OCI-M2 (cell line): ENCODE measurements around the gene RAPGEF6.
"Not testable (repeated sequence)": the region's sequence is repeated elsewhere in the genome, so short reads cannot be mapped to it uniquely, and the experiment has no call there.

Experiments used
- DNase-seq: peaks from one replicate; lab custom pipeline; 2025; ENCODE audit not compliant: unreplicated experiment; lab: John Stamatoyannopoulos, UW

RAPGEF6 gene

GRCh38 chr5:131505237-131505908 lies 129.7 kb downstream of the RAPGEF6 start:
- DNase-seq = no peak

- no peak for DNase-seq
These were observed 138.7 kb downstream of the RAPGEF6 start for GRCh38 chr5:131496400-131496713.

- no peak for DNase-seq
These were observed 139.3 kb downstream of the RAPGEF6 start for GRCh38 chr5:131495536-131496399.

- no peak for DNase-seq
These were observed 143.3 kb downstream of the RAPGEF6 start for GRCh38 chr5:131491749-131492148.

GRCh38 chr5:131488463-131488862 lies 146.6 kb downstream of the RAPGEF6 start:
- DNase-seq = no peak

- DNase-seq = not testable (repeated sequence)
These were observed 147.7 kb downstream of the RAPGEF6 start for GRCh38 chr5:131487371-131487770.

DNA sequence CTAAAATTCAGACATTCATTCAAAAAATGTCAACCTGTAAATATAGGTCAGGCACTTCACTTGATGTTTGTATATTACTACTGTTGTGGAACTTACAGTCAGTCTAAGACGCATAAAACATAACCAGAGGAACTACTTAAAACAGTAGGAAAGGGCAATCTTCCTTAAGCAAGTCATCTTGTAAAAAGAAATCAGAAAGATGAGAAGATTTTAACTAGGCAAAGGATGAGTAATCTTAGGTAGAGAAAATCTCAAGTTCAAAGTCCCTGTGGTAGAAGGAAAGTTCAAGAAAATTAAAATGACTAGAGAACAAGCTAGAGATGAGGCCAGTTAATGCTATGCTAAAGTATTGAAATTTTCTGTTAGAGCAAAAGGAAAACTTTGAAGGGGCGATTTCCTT lies 152.4 kb downstream of the RAPGEF6 start:
- no peak for DNase-seq

DNA sequence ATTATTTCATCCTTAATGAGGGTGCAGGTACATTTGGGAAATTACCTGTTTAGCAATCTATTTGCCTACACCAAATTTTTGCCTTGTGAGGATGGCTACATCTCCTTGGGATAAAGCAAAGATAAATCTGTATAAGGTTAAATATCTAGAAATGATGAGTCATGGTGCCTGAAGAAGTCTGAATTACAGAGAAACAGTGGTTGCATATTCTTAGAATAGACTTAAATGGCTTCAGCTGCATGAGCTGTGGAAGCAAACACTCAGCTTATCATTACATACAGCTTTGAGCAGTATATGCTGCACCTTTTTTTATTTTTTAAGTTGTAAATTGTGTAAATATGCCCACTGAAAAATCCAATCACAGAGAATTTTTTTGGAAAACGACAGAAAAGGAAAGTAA lies 153.5 kb downstream of the RAPGEF6 start:
- DNase-seq = no peak

DNA sequence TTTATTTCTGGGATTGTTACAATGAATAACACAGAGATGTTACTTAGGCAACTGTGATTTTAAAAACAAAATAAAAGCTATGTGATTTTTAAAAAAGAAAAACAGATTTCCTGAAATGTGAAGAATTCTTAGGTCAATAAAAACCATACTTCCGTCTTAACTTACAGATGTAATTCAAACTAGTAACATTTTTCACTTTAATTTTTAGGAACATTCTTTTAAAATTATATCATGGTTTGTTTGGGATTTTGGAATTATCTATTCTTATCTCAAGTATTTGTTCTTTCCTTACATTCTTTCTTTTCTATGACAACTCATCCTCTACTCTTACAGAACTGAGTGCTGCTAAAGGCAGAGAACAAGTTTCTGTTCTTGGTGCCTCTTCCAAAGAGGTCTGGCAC lies 159.5 kb downstream of the RAPGEF6 start:
- no peak for DNase-seq

GRCh38 chr5:131473731-131474130 lies 161.3 kb downstream of the RAPGEF6 start:
- DNase-seq = no peak

- no peak for DNase-seq
These were observed 168.8 kb downstream of the RAPGEF6 start for GRCh38 chr5:131466171-131466766.

- no peak for DNase-seq
These were observed 171.4 kb downstream of the RAPGEF6 start for GRCh38 chr5:131463656-131464055.

DNA sequence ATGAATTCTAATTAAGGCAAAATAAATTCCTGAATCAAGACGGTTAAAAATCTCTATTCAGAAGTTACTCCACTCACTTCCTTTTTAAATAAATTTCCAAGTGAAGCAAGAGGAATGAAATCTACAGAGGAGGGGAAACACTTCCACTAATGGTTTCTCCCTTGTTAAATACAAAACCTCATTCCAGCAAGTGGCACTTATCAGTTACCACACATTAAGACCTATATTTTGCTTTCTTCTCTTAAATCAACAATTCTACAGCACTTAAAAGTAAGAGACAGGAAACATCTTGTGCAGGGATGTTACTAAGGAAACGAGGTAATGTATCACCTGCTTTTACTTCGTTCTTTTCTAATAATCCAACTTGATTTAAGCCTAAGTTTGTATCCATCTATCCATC lies 172.6 kb downstream of the RAPGEF6 start:
- no peak for DNase-seq

GRCh38 chr5:131461742-131462141 lies 173.3 kb downstream of the RAPGEF6 start:
- no peak for DNase-seq

GRCh38 chr5:131460867-131461572 lies 174.0 kb downstream of the RAPGEF6 start:
- no peak for DNase-seq

GRCh38 chr5:131460133-131460532 lies 174.9 kb downstream of the RAPGEF6 start:
- no peak for DNase-seq

DNA sequence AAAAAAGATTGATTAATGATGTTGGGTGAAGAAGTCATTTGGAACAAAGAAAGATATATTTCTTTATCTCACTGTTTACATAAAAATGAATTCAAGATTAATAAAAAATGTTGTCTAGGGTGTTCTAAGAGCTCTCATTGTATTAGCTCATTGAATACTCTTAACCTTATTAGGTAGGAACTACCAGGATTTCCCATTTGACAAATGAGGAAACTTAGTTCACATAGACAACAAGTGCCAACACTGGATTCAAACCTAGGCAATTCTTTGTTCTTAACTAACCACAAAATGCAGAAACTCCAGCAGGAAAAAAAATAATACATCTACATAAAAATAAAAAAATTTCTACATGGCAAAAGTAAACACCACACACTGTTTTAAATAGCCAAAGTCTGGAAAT lies 175.8 kb downstream of the RAPGEF6 start:
- no peak for DNase-seq

- no peak for DNase-seq
These were observed 177.8 kb downstream of the RAPGEF6 start for GRCh38 chr5:131457193-131457592.

DNA sequence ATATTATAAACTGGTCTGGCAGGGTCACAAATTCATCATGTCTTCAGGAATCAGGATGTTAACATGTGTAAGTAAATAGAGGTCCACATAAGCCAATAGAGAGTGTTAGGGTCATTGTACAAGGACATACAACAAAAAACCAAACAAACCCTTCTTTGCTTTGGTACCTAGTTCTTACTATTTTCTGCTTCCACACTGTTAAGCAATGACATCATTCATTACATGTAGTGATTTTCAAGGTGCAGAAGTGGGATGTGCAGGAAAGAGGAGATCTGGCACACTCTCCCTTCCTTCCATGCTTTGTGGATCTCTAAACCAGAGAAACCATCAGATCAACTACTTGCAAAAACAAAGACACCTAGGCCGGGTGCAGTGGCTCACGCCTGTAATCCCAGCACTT lies 184.1 kb downstream of the RAPGEF6 start:
- no peak for DNase-seq

DNA sequence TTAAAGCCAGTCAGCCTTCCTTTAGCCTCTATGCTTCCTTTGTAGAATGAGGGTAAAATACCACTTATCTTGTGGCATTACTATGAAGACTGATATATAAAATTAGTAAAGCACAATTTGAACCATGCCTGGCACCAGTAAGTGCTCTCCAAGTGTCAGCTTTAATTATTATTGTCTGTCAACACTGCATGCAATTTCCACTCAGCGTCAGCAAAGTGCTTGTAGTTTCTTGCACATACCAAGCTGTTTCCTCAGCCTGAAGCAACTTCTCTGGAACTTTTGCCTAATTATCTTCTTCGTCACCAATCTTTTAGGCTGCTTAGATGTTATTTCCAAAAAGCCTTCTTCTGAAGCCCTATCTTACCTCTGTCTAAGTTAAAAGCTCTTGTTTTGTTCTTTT lies 193.8 kb downstream of the RAPGEF6 start:
- DNase-seq = no peak

DNA sequence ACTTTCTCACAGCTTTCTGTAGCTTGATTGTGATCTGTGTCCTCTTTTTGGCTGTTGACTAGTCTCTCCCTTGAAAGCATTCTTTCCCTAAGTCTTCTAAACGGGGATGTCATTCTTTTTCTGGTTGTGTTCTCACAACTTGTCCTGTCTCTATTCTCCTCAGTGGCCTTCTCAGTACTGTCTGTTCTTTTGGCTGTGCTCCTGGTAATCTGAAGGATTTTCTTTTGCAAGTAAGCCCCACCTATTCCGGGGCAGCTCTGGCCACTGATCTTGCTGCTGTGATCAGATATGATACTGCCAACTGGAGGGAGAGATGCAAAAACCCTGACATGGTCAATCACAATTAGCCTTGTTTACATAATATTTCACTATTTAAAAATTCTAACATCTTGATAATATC lies 198.9 kb downstream of the RAPGEF6 start:
- DNase-seq = no peak

DNA sequence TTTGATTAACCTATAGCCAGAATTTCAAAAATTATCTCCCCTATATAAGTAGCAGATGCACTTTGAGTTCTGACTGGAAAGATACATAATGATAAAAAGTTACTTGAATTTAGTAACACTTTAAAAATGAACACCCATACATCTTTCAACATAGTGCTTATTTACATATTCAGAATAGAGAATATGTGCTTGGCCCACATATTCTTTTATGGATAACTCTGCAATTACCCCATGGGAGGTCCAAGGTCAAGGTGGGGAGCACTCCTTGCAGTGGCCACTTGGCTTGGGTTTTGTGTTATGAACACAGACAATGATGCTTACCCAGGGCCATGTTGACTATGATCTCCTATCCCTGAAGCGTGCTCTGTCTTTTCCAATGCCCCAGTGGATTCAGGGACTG lies 201.9 kb downstream of the RAPGEF6 start:
- no peak for DNase-seq
